Activated CD4-positive, CD25-positive, alpha-beta regulatory T cell treated with anti-CD3 and anti-CD28 coated beads, Interleukin-2, amount 50 U/mL, for 72 hours (primary cell): ENCODE data around the gene ATAD5.
"Not testable (repeated sequence)": the region's sequence is repeated elsewhere in the genome, so short reads cannot be mapped to it uniquely, and the experiment has no call there.

Experiments used
- DNase-seq: peaks from one replicate; pipeline ENCODE4 v3.0.0; 2021

Gene ATAD5, protein sequence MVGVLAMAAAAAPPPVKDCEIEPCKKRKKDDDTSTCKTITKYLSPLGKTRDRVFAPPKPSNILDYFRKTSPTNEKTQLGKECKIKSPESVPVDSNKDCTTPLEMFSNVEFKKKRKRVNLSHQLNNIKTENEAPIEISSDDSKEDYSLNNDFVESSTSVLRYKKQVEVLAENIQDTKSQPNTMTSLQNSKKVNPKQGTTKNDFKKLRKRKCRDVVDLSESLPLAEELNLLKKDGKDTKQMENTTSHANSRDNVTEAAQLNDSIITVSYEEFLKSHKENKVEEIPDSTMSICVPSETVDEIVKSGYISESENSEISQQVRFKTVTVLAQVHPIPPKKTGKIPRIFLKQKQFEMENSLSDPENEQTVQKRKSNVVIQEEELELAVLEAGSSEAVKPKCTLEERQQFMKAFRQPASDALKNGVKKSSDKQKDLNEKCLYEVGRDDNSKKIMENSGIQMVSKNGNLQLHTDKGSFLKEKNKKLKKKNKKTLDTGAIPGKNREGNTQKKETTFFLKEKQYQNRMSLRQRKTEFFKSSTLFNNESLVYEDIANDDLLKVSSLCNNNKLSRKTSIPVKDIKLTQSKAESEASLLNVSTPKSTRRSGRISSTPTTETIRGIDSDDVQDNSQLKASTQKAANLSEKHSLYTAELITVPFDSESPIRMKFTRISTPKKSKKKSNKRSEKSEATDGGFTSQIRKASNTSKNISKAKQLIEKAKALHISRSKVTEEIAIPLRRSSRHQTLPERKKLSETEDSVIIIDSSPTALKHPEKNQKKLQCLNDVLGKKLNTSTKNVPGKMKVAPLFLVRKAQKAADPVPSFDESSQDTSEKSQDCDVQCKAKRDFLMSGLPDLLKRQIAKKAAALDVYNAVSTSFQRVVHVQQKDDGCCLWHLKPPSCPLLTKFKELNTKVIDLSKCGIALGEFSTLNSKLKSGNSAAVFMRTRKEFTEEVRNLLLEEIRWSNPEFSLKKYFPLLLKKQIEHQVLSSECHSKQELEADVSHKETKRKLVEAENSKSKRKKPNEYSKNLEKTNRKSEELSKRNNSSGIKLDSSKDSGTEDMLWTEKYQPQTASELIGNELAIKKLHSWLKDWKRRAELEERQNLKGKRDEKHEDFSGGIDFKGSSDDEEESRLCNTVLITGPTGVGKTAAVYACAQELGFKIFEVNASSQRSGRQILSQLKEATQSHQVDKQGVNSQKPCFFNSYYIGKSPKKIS (N-terminal part only)

DNA sequence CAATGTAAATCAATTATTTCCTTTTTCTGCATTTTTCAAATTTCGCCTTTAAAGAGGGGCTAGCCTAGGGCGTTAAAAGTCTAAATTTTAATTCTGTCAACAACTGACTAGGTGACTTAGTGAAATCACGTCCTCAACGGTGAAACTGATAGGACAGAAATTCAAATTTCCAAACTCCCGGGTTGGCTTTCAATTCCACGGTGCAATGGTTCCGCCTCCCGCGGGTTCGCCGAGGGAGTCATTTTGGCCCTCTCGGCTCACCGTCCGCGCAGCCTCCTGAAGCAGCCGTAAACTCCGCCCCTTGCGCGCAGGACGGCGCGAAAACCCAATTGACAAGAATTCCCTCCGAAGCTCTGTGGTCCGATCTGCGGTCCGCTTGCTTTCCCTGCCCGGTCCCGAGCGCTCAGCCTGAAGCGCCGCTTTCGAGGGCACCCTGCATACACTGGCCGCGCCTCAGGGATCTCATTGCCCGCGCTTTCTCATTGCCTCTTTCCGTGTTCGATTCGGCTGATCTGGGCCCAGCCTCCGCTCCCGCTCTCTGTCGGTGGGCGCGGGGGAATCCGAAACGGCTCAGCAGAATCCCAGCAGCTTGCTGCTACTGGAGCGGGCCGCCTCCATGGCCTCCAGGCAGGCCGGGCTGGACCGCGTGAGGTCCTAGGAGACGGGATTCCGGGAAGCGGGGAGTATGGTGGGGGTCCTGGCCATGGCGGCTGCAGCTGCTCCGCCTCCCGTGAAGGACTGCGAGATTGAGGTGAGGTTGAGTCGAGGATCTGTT, at the start of gene ATAD5:
Gene ATAD5 (plus strand): TSS at position 304 of the 775 bp plus-strand sequence. CDS start 382 bp downstream, at position 686.
- peak; percentile 89 for DNase-seq

DNA sequence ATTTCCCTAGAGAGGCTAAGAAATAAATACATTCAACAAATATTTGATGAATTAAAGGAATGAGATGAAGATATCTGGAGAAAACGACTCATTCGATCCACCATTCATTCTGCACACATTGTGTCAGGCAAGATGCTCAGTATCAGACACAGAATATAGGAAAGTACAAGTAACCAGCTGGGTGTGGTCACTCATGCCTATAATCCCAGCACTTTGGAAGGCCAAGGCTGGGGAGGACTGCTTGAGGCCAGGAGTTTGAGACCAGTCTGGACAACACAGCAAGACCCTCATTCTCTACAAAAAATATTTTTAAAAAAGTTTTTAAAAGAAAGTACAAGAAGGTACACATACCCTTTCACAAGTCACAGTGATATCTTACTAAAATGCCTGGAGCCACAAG, 49.6 kb upstream of the ATAD5 start:
- DNase-seq: no peak

DNA sequence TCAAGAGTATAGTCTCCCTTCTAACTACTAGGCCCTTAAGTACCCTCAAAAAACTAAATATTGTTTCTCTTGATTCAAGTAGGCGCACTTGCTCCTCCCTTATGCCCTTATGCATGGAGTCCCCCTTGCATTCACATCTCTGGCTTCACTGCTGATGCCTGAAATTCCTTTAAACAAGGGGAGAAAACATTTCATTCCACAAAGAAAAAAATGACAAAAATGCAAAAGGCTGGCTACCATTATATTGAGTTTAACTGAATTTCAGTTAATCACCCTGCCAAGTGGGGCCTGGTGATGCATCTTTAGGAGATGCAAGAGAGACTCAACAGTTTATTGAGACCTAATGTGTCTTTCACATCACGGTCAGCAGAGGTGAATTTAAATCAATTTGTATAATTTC, 42.8 kb upstream of the ATAD5 start:
- DNase-seq: no peak

DNA sequence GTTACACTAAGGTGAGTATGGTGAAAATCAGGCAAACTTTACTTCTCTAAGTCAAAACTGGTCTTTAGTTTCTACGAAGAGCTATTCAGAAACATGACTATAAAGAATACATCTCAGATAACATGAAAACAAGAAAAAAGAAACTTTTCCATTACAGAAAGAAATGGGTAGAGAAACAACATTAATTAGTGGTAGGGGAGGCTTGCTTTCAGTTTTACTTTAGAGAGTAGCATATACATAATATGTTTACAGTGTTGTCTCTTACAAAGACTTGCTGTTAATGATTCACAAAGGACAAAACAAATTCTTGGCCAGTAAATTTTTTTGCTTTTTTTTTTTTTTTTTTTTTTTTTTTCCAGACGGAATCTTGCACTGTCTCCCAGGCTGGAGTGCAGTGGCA, 41.5 kb upstream of the ATAD5 start:
- no peak for DNase-seq

DNA sequence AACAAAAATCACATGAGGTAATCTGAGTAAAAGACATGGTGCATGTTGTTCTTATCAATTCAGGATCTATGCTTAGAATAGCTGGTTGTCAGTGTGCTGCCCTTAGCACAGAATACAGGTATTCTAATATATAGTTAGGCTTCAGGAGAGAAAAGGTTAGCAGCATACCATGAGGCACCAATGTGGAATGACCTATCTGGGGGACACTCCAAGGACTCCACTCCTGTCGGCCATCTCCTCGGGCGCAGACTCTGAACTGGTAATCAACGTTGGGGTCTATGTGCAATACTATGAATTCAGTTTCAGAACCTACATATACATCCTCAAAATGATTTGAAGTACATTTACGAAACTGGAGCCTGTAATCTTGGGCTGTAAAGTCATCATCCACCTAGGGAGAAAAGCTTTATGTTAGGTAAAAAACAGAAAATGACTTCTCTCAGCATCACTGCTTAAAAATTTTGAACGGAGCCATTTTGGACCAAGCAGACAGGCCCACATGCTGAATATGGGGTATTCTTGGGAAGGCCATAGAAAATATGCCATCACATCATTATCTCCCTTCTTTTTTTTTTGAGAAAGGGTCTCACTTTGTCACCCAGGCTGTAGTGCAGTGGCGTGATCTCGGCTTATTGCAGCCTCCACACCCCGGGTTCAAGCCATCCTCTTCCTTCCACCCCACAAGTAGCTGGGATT, 38.3 kb upstream of the ATAD5 start:
- DNase-seq: no peak

DNA sequence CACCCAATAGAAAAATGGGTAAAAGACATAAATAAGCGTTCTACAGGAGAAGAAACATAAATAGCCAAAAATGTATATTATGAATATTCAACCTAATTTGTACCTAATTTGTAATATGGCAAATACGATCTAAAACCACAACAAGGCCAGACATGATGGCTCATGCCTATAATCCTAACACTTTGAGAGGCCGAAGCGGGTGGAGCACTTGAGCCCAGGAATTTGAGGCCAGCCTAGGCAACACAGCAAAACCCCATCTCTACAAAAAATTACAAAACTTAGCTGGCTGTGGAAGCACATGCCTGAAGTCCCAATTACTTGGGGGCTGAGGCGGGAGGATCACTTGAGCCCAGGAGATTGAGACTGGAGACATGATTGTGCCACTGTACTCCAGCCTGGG, 37.4 kb upstream of the ATAD5 start:
- no peak for DNase-seq

DNA sequence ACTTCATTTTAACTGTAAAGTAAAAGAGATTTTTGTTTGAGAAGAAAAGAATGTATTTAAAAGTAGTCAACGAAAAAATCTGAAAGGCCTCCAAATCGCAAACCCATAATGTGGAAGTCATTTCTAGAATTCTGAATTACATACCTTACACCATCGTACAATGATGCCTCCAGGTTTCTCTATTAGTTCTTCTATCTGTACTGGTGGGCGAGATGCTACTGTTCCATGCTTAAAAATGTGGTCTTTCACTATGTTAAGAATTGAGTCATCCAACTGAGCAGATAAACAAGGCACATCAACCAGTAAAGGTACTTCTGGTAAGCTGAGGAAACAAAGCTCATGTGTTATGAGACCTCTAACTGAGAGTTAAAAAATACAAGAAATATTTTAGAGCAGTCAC, 35.8 kb upstream of the ATAD5 start:
- no peak for DNase-seq

DNA sequence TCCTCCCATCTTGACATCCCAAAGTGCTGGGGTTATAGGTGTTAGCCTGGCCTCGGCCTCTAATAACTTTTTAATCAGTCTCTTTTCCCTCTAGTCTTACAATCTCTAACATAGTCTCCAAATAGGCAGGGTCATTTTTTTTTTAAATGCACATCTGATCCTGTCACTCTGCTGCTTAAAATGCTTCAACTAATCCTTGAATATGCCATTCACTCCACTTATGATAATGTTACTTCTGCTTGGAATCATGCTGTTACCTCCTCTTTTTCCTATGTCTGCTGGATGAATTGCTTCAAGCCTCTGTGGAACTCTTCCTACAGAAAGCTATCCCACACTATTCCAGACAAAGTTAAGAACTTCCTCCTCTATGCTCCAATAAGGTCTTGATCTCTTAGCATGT, 30.1 kb upstream of the ATAD5 start:
- DNase-seq: no peak

DNA sequence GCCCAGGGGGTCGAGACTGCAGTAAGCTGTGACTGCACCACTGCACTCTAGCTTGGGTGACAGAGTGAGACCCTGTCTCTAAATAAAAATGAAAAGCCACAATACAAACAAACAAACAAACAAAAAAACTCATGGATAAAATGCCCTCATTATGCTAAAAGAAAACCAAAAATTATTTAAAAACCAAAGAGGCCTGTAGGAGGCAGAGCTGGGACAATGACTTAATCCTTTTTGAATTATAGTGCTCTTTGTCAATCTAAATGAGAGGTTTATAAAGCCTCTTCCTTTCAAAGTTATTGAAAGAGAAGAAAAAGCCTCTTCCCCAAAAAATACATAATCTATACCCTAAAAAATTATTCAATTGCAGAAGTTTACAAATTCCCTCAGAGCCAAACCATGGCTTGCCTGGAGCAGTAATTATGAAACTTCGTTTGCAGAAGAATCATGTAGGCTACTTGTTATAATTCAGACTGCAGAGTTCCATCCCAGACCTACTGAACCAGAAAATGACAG, 25.8 kb upstream of the ATAD5 start:
- DNase-seq: no peak

DNA sequence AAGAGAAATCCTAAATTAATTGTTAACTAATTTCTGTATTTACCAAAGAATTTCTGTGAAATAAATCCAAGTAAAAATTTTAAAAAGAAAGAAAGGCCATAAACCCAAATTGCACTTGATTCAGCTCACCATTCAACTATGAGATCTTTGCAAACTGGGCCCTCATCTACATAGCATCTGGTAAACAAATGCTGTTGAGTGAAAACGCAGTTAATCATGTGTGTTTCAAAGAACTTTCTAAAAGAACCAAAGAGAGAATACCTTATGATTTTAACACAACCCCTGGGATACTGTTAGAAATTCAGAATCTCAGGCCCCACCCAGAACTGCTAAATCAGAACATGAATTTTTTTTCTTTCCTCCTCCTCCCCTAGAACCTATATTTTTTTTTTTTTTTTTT, 23.9 kb upstream of the ATAD5 start:
- DNase-seq: no peak

DNA sequence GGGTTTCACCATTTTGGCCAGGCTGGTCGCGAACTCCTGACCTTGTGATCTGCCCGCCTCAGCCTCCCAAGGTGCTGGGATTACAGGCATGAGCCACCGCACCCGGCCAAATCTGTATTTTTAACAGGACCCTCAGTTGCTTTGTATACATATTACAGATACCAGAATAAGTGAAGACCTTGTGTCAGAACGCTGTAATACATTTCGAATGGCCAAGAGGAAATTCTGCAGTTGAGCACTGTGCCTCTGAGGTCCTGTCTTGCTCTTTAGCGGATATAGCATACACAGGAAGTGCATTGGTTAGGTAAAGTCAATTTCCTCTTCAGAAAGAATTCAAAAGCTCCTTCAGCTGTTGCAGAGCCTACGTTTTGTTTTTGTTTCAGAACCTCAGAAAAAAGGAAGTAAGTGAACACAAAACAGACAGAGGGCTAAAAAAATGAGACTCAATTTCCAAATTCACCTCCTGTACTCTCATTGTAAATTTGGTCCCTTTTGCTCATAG, 22.9 kb upstream of the ATAD5 start:
- DNase-seq: no peak

DNA sequence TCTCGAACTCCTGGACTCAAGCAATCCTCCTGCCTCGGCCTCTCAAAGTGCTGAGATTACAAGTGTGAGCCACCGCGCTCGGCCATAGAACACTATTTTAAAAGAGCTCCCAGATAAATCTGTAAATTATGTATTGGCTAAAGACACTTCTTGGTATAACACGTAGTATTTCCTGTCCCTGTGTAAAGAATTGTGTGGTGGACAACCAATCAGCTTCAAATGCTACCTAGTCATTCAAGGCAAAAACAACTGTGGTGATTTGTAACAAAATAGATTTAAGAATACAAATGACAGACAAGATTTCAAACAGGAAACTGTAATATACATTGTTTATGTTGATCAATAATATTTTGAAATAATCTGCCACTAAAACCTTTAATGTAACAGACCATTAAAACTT, 21.9 kb upstream of the ATAD5 start:
- no peak for DNase-seq

DNA sequence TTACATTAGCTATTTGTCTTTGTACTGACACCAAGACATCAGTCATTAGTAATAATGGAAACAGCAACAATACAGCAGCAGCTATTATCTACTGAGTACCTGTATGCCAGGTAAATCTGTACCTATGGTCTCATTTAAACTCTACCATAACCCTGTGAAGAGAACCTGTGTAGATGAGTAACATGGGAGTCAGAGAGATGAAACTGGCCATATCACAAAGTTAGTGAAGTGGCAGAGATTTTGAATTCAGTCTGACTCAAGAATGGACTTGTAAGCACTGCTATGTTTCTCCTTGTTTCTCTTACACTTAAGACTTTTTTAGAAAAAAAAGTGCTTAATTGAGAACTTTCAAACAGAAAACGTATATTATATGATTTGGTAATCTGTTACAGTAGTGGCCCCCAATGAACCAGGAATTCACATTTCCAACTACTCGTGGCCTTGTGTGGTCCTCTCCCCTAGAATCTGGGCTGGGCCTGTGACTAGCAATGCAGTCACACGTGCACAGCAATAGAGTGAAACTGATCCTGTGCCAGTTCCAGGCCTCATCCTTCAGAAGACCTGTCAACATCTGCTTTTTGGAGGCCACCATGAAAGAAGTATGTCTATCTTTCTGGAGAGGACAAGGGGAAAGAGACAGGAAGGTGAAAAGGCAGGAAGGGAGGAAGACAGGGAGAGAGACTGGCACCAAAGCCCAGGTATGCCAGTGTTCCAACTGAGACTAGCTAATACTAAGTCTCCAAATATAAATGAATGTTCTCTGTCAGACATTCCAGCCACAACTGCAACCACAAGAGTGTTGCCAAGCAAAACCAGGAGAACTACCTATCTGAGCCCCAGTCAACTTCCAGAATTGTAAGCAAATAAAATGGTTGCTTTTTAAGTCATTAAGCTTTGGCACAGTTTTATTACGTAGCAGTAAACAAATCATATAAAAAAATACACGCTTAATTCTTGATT, 19.3 kb upstream of the ATAD5 start:
- DNase-seq: no peak

DNA sequence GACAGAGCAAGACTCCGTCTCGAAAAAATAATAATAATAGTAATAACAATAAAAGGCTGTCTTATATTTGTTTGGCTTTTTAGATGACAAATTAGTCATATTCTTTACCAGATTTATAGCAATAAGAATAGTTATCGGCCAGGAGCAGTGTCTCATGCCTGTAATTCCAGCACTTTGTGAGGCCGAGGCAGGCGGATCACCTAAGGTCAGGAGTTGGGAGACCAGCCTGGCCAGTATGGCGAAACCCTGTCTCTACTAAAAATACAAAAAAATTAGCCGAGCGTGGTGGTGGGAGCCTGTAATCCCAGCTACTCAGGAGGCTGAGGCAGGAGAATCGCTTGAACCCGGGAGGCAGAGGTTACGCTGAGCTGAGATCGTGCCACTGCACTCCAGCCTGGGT, 17.5 kb upstream of the ATAD5 start:
- DNase-seq: not testable (repeated sequence)

DNA sequence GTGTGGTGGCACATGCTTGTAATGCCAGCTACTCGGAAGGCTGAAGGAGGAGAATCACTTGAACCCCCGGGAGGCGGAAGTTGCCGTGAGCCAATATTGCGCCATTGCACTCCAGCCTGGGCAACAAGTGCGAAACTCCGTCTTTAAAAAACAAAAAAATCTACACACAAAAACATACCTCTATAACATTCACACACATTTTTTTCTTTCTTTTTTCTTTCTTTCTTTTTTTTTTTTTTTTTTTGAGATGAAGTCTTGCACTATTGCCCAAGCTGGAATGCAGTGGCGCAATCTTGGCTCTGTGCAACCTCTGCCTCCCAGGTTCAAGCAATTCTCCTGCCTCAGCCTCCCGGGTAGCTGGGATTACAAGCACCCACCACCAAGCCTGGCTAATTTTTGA, 16.9 kb upstream of the ATAD5 start:
- DNase-seq: not testable (repeated sequence)

DNA sequence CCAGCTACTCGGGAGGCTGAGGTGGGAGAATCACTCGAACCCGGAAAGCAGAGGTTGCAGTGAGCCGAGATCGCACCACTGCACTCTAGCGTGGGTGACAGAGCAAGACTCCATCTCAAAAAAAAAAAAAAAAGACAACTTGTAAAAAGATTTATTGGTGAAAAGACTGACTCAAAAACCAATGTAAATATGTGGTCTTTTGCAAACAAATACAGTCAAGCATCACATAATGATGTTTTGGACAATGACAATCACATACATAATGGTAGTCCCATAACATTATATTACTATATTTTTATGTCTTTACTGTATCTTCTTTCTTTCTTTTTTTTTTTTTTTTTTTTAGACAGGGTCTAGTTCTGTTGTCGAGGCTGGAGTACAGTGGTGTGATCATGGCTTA, 15.6 kb upstream of the ATAD5 start:
- no peak for DNase-seq

DNA sequence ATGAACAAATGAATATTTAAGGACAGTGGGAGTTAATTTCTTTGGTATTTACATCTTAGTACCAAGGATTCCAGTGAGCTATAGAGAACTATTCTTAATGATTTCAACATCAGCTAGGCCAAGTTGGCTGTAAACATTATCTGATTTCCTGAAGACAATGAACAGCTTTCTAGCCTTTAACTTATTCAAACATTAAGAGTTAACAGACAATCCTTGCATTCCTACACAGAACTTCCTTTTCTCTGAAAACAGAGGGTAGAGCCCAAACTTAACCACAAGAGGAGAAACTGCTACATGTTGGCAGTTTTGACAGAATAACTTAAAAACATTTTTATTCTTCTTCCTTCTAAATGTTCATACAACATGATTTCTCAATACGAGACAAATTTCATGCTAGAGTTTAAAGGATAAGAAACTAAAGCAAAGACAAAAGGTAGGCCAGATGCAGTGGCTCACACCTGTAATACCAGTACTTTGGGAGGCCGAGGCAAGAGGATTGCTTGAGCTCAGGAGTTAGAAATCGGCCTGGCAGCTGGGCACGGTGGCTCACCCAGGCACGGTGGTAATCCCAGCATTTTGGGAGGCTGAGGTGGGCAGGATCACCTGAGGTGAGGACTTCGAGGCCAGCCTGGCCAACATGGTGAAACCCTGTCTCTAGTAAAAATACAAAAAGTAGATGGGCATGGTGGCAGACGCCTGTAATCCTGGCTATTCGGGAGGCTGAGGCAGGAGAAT, 11.6 kb upstream of the ATAD5 start:
- DNase-seq: no peak

DNA sequence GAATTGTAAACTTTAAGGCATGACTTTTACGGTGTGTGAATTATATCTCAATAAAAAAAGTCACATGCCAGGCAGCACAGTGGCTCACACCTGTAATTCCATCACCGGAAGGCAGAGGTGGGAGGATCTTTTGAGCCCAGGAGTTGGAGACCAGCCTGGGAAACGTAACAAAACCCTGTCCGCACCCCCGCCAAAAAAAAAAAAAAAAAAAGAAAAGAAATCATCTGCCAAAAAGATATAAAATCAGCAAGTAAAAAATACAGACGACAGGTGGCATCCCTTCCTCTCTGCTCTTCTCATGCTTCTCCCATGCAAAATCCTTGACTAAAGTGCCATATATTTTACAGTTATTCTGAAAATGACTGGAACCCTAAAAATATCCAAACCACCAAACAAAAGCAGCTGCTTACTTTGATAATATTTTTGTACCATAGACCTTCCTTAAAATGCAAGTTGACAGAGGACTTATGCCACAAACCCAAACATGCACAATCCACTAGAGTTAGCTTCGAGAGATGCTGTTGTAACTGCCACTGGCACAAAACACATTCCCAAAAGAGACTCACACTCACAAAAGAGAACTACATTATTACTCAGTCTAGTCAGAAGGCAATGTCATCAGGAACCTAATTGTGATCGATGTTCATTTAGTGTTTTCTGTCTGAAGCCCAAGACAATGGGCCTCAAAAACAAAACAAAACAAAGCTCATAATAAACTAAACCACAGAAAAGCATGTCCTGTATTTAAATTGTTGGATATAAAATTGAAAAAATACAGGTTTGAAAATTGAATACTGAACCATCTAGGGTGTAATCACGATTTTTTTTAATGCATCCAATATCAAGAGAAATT, 9.7 kb upstream of the ATAD5 start:
- no peak for DNase-seq

DNA sequence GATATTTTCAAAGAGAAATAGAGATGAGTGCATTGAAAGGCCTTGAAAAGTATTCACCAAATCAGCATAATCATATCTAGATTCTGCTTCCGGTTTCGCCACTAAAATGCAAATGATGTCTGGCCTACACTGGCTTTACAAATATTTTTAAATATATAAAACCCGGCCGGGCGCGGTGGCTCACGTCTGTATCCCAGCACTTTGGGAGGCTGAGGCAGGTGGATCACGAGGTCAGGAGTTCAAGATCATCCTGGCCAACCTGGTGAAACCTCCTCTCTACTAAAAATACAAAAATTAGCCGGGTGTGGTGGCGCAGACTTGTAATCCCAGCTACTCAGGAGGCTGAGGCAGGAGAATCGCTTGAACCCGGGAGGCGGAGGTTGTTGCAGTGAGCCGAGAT, 8.8 kb upstream of the ATAD5 start:
- not testable (repeated sequence) for DNase-seq
